Measurements from ENCODE around the gene DPYD.

DNA sequence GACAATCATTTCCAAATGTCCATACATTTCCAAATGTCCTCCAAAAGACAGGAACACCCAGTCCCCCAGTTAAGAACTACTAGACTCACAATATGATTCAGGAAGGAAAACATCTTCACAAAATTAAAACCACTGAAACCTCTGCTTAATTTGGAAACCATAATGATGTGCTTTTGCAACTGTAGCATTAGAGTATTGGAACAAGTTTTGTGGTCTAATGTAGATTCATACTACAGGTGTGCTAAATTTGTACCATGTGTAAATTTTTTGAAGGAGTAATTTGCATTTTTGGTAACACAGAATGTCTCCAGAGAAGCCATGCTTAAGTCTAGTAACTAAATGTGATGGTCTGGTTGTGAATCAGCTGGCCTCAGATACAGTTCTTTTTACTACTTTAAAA, 129.6 kb downstream of the DPYD start:
- no peak for TF ChIP-seq CTCF (IDR thresholded peaks at IDR 0.05; ENCODE audit: low read length)
- TF ChIP-seq EZH2 (optimal IDR thresholded peaks at IDR 0.05; ENCODE audit: low read depth, low read length), result no peak
- no peak for TF ChIP-seq EZH2phosphoT487 (IDR thresholded peaks at IDR 0.05; ENCODE audit: low read length)
